Thyroid gland (tissue), 4 donors: Measurements from ENCODE around the gene C1orf35.

Source experiments
- POLR2A ChIP-seq, 2 donors: fragments of 450-650 bp; IDR thresholded peaks; one replicate each; pipeline ENCODE4 v1.6.1; 2017; ENCODE audit warnings: antibody characterized with exemption in 2 of 2, mild to moderate bottlenecking in 2 of 2, moderate library complexity in 1 of 2
- TF ChIP-seq, protein P1 (sequence below), 6 experiments: fragments of 200-600 bp in 3 of 6; fragments of 450-650 bp in 3 of 6; sonication (generic) in 3 of 6; IDR thresholded peaks; one replicate each; pipeline ENCODE4 v1.5.1; 2016 to 2019; ENCODE audit warnings: antibody characterized with exemption in 6 of 6, mild to moderate bottlenecking in 2 of 6, inconsistent platforms in 1 of 6, moderate library complexity in 1 of 6

DNA sequence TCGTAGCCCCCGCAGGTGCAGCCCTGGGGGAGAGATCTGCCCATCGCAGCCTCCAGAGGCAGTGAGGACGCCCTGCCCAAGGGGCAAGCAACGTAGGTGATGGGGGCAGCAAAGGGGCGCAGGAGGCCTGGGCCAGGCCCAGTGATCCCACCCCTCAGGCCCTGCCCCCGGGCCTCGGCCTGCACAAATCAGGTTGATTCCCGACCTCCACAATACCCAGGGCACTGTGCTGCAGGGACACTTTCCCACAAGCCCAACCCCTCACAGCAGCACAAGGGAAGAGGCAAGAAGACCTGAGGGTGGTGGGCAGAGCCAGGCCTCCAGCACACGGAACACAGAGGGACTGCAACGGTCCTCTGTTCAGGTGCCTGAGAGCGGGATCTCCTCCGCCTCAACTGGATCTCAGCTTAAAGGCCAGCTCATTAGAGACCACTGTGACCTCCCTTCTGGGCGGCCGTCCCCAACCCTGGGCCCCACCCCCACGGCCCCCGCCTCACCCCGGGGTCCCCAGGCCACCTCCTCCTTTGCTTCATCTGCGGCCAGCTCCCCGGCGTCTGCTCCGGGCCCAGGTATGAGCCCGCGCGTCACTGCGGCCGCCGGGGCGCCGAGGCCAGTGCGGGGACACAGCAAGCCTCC lies 21.4 kb downstream of the C1orf35 start:
- TF ChIP-seq, protein P1, sequence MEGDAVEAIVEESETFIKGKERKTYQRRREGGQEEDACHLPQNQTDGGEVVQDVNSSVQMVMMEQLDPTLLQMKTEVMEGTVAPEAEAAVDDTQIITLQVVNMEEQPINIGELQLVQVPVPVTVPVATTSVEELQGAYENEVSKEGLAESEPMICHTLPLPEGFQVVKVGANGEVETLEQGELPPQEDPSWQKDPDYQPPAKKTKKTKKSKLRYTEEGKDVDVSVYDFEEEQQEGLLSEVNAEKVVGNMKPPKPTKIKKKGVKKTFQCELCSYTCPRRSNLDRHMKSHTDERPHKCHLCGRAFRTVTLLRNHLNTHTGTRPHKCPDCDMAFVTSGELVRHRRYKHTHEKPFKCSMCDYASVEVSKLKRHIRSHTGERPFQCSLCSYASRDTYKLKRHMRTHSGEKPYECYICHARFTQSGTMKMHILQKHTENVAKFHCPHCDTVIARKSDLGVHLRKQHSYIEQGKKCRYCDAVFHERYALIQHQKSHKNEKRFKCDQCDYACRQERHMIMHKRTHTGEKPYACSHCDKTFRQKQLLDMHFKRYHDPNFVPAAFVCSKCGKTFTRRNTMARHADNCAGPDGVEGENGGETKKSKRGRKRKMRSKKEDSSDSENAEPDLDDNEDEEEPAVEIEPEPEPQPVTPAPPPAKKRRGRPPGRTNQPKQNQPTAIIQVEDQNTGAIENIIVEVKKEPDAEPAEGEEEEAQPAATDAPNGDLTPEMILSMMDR (IDR thresholded peaks at IDR 0.05), result no peak
- no peak for TF ChIP-seq POLR2A (IDR thresholded peaks at IDR 0.05)
